Activated CD8-positive, alpha-beta memory T cell treated with anti-CD3 and anti-CD28 coated beads, Interleukin-2, amount 50 U/mL, for 48 hours (primary cell): ENCODE measurements around the gene CAMK2B.

Experiments used
- DNase-seq: peaks from one replicate; pipeline ENCODE4 v3.0.0-alpha.2; 2020

CAMK2B gene

GRCh38 chr7:44272456-44272855 lies 52.9 kb downstream of the CAMK2B start:
- no peak for DNase-seq

- DNase-seq, result no peak
Measured at GRCh38 chr7:44269943-44270493, 55.4 kb downstream of the CAMK2B start.

GRCh38 chr7:44269417-44269816 lies 56.0 kb downstream of the CAMK2B start:
- no peak for DNase-seq

DNA sequence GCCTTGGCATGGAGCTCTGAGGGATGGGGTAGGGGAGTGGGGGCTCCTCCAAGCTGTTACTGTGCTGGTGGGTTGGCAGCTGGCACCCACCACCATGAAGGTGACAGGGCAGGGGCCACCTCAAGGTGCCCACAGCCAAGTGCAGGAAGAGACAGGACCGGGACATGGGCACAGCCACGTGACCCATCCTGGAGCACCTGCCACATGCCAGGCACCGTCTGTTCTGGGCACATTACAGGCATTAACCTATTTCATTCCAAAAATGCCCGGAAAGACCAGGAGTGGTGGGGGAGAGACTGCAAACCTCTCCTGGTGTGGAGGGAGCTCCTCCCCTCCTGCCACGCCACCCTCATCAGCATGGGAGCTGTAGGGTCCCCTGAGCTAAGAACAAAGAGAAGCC lies 56.7 kb downstream of the CAMK2B start:
- no peak for DNase-seq

GRCh38 chr7:44267719-44268421 lies 57.5 kb downstream of the CAMK2B start:
- DNase-seq, result no peak

- DNase-seq, result no peak
Measured at GRCh38 chr7:44267178-44267577, 58.2 kb downstream of the CAMK2B start.

DNA sequence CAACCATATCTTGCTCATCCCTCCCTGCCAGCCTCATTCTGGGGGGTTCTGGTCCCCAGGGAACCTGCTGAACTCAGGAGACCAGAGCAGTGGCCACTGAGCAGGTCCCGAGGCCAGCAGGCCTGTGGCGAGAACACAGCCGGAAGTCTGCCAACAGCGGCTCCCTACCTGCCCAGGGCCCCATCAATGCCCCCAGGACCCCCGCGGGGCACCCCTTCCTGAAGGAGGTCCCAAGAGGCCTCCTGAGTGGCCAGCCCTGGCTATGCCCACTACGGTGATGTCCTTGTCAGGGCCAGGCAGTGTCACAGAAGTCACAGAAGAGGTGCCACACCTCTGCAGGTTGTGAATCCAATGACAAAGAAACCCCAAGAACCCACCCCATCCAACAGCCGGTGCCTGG lies 58.9 kb downstream of the CAMK2B start:
- no peak for DNase-seq

DNA sequence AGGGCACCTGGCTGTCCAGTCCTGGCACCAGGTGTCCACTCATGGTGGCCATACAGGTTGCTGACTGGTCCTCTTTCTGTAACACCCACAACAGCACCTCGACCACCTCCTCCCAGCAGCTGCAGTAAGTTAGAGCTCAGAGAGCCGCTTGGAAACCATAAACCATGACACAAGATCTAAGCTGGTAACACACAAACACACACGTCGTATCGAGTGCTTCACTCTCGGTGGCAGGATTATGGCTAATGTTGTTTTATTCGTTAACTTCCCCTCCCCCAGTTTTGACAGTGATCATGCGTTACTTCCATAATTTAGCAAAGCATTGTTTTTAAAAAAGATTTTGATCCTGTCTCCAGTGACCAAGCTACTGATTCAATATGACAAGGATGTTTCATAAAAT lies 59.7 kb downstream of the CAMK2B start:
- no peak for DNase-seq

- no peak for DNase-seq
Measured at GRCh38 chr7:44264221-44264931, 61.0 kb downstream of the CAMK2B start.

- DNase-seq, result no peak
Measured at GRCh38 chr7:44263326-44264082, 61.9 kb downstream of the CAMK2B start.

- no peak for DNase-seq
Measured at GRCh38 chr7:44262031-44262430, 63.4 kb downstream of the CAMK2B start.

DNA sequence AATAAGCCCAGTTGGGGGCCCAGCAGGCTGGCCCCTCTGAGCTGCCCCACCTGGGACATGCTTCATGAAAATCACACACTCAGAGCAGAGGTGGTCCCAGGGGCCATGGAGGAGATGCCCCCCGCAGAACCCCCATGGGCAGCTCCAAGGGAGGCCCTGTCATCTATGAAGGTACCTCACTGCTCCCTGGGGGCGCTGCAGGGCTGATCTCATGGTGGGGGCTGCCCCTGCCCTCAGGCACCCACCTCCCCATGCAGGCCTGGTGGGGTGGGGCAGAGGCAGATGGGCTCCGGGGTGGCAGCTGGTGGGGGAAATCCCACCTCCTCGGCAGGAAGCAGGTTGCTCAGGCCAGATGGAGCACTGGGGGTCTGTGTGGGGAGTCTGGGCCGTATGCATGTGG lies 64.2 kb downstream of the CAMK2B start:
- no peak for DNase-seq

DNA sequence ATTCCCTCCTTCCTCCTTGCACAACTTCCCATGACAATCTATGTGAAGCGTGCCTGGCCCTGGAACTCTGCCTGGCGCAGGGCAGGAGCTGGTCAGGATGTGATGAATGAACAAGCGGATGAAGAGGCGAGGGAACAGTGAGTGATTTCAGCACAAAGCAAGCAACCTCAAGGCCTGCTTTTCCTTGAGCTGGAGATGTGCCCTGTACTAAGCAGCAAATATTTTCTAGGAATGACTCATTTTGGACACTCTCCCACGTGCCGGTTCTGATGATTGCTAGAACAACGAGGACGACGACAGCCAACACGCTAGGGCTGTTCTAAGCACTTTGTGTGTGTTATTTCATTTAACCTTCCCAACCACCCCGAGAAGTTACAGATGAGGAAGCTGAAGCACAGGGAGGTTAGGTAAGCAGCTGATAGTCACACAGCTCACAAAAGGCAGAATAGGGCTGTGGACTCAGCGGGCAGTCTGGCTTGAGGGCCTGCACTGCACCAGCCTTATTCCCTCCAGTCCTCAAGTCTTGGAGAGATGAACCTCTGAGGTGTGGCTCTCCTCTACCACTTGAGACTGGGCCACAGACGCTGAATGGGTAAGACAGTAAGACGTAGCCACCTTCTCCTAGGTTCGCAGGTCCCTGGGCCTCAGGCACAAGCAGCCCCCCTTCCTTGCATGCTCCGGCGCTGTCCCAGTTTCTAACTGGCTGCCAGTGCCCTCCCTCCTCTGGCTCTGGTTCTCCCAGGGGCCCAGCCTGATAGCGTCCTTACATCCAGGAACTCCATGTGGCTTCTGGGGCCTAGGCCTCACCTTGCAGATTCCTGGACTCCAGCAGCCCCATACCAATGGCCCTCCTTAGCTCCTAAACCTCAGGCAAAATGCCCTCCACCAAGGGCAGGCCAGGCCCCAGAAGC lies 65.6 kb downstream of the CAMK2B start:
- DNase-seq, result no peak

DNA sequence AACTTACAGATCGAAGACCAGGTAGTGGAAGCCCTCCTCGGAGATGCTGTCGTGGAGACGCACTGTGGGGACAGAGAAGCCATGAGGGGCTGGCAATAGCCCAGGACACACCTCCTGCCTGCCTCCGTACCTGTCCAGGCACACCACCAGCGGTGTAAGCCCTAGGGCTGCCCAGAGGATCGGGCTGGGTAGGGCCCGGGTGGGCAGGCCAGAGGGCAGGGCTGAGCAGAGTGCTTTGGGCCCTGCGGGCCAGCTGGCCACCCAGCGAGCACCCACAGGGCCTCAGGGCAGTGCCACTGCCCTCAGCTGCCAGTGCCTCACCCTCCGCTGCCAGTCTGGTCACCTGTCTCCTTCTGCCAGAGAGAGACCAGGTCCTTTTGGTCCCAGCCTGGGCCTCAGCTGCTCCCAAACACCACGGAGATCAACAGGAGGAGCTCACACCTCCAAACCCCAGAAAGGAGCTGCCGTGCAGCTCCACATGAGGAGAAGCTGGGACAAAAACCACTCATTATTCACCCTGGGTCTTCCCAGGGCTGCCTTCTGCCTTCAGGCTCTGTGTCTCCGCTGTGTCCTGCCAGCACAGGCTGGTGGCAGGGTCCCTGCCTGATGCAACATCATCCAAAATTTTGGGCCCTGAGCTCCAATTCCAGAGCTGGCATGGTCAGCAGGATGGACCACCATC lies 66.4 kb downstream of the CAMK2B start:
- DNase-seq, result peak; percentile 64

GRCh38 chr7:44258423-44258760 lies 67.0 kb downstream of the CAMK2B start:
- peak; percentile 66 for DNase-seq

- DNase-seq, result peak; percentile 85
Measured at GRCh38 chr7:44257618-44258422, 67.6 kb downstream of the CAMK2B start.

- peak; percentile 57 for DNase-seq
Measured at GRCh38 chr7:44257213-44257612, 68.2 kb downstream of the CAMK2B start.

DNA sequence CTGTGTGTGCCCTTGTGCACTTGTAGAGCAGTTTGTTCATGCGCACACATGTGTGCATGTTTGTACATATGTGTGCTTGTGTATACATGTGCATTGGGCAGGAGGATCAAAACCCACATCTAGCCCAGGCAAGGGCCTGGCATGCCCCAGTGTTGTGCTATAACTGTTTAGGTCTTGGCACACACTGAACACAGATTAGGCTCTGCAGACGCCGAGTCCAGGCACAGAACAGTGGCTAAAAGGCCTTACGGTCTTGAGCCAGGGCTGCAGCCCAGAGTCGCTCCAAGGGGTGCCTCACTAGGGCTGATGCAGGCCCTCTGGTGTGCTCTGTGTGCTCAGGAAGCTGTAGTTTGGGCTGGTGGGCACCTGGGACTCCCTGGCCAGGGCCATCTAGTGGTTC lies 68.9 kb downstream of the CAMK2B start:
- DNase-seq, result no peak

- DNase-seq, result no peak
Measured at GRCh38 chr7:44251881-44252280, 73.5 kb downstream of the CAMK2B start.

DNA sequence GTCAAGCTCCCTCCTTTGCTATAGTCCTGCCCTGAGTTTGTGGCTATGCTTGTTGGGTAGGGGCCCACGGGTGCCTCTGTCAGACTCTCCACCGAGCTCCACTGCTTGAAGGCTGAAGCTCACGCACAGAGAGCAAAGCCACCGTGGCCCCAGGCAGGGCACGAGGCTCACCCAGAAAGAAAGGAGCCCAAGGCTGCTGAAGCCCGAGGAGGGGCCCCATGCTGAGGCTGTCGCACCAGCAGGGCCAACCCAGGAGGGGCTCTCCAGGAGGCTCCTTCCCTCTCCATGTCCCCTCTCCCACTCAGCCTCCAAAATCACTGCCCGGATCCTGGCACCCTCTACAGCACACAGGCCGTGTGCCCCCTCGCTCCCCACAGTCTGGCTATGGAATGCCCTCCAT lies 74.1 kb downstream of the CAMK2B start:
- DNase-seq, result no peak

DNA sequence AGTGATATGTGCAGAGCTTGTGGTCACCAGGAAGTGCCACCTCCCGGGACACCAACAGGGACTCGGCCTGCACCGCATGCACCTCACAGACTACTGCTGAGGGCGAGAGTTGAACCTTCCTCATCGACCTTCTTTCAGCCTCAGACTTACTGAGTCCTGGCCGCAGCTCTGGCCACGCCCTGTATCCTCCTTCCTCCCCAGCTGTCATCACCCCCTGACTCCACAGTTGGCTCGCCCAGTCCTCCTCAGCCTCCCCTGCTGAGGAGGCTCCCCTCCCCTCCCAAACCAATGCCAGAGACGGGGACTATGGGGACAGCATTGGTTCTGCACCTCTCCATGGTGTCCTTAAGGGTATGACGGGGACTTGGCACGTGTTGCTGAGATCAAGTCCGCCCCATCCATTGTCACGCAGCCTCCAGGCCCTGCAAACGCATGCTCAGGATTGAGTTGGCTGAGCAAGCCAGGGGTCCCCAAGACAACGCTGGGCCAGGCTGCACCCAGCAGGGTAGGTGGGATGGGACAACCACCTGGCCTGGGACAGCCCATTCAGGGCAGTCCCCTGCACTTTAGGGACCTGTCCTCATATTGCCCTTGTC lies 75.7 kb downstream of the CAMK2B start:
- DNase-seq, result no peak
